NCI-H524 treated with DMSO at 0.1 percent for 48 hours (cell line): ENCODE data around the gene PTP4A1.
A peak's percentile ranks its signal among the peaks of the same experiment; 100 is the strongest.
"Not testable (repeated sequence)": the region's sequence is repeated elsewhere in the genome, so short reads cannot be mapped to it uniquely, and the experiment has no call there.

Experiments used
- DNase-seq: peaks from one replicate; lab custom pipeline; 2025; lab: John Stamatoyannopoulos, UW

The PTP4A1 gene

DNA sequence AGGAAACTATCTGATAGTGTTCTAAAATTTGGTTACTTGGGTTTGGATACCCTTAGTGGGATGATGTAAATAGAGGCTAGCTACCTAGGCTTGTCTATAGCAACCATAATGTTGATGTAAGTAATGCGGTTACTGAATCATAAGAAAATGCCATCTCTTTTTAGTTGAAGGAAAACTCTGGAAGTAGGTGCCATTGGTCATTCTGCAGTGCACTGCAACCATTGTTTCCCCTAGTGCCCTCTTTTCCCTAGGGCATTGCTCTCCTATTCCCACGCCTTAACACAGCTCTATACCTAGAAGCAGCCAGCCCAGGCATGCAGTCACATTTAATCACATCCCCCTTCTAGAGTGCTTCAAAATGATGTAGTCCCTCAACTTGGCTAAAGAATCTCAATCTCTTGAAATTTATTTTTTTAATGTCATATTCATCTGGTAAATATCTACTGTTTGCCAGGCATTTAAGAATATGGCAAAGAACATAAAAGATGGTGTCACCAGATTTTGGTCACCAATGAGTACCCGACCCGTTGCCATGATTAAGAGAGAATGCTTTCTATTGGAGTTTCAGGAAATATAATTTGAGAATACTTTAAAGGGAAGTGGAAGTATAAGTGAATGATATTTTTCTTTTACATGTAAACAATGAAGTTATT lies 10.4 kb downstream of the PTP4A1 start:
- DNase-seq, result no peak

DNA sequence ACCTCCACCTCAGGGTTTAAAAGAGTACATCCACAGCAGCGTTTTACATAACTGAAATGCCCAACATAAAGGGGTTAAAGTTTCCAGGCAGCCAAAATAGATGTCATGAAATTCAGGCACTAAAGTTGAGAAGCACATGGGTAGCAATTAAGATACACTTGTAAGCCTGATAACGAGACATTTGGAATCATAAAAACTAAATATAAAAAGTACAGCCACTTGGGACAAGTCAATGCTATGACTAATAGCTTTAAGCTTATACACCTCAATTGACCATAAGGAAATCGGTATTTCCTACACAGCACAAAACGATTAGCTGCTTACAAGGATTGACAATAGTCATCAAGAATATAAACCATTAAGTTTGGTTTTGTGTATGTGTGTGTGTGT lies 11.8 kb downstream of the PTP4A1 start:
- DNase-seq, result no peak

DNA sequence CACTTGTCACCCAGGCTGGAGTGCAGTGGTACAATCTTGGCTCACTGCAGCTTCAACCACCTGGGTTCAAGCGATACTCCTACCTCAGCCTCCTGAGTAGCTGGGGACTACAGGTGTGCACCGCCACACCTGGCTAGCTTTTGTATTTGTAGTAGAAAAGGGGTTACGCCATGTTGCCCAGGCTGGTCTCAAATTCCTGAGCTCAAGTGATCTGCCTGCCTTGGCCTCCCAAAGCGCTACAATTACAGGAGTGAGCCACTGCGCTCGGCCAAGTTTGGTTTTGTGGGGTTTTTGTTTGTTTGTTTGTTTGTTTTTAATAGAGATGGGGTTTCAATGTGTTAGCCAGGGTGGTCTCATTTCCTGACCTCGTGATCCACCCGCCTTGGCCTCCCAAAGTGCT lies 12.3 kb downstream of the PTP4A1 start:
- no peak for DNase-seq

DNA sequence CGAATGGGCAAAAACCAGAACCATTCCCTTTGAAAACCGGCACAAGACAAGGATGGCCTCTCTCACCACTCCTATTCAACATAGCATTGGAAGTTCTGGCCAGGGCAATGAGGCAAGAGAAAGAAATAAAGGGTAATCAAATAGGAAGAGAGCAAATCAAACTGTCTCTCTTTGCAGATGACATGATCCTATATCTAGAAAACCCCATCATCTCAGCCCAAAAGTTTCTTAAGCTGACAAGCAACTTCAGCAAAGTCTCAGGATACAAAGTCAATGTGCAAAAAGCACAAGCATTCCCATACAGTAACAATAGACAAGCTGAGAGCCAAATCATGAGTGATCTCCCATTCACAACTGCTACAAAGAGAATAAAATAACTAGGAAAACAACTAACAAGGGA lies 13.4 kb downstream of the PTP4A1 start:
- not testable (repeated sequence) for DNase-seq

DNA sequence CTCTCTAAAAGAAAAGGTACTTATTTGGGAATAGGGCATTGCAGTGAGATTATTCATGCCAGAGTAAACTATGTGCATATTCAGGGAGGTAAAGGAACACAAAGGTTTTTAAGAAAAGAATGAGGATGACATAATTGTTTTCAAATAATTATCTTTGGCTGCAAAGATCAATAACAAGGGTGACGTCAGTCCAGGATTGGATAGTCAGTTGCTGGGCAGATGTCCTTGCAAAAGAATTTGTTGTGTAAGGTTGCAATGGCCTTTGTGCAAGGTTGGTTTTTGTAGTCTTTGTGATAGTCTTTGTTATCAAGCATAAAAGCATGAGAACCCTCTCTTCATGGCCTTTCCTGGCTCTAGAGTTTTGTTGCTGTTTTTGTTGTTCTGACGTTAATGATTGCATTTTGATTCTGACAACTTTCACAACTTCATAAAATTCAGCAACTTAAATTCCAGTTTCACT lies 17.7 kb downstream of the PTP4A1 start:
- no peak for DNase-seq

DNA sequence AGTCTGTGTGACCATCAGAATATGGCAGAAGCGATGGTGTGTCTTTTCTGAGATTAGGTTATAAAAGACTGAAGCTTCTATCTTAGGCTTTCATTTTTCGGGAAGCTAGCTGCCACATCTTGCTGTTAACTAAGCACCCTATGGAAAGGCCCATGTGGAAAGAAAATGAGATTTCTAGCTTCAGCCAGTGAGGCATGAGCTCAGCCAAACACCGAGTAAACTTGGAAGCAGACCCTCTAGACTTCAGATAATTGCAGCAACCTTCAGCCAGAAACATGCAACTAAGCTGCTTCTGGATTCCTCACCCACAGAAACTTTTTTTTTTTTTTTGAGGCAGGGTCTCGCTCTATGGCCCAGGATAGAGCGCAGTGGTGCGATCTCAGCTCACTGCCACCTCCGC lies 20.6 kb downstream of the PTP4A1 start:
- DNase-seq, result no peak

DNA sequence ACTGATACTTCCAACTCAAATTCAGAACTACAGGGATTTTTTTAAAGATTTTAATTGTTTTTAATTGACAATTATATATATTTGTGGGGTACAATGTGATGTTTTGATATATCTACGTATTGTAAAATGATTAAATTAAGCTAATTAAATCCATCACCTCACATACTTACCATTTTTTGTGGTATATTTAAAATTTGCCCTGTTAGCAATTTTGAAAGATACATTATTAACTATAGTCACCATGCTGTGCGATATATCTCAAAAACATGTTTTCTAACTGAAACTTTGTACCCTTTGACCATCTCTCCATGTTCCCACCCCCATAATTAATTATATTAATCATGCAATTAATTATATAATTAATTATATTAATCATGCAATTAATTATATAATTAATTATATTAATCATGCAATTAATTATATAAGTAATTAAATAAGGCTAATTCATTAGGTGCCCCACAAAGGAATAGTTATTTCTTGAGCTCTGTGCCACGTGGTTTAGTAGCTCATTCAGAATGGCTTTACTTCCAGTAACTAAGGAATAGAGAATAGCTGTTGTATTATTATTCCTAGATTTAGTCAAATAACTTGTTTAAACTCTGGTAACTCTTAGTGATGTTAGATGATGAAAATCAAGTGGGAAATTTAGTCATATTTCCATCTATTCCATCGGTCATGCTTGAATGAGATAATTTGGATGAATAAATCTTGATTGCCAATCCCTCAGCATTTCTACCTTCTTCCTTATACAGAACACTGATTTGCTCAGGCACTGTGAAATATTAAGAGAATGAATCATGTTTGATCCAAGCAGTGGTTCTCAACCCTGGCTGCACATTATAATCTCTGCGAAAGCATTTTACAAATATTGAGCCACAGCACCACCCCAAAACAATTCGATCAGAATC lies 25.1 kb downstream of the PTP4A1 start:
- DNase-seq, result no peak

DNA sequence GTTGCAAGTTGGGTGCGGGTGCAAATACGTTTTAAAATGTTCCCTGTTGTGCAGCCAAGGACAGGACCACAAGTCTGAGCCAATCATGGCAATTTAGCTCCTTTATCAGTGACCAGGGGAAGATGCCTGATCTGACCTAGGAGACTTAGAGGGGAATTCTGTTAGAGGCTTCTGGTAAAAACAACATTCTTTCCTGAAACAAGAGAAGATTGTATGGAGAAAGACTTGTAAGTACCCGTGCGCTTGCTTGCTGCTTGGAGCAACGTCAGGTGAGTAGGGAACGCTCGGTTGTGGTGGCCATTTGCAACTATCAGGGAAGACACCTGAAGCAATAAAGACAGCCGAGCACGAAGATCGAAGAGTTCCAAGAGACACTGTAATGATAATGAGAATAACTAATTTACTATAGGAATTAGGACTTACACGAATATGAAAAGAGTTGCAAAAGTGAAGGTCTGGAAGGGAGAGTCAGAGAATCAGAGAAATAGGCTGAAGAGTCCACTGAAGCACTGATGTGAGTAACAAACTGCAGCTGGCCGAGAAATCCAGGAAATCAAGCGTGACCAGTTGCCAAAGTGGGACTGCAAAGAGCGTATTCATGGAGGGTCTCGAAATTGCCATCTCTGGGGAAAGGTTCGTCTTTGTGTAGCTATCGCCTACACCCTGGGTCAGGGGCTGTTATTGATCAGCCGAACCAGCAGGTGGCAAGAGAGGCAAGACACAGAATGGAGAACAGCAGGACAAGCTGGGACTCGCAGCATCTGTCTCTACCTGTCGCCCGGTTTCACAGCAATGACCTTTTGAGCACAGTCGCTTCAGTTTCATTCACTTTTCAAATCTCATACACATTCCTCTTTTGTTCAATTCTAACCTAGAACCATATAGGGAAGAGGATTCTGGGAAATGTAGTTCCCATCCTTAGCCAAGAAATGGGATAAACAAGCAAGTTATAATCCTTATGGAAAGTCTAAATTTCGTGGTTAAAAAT lies 26.1 kb downstream of the PTP4A1 start:
- peak; percentile 39 for DNase-seq

DNA sequence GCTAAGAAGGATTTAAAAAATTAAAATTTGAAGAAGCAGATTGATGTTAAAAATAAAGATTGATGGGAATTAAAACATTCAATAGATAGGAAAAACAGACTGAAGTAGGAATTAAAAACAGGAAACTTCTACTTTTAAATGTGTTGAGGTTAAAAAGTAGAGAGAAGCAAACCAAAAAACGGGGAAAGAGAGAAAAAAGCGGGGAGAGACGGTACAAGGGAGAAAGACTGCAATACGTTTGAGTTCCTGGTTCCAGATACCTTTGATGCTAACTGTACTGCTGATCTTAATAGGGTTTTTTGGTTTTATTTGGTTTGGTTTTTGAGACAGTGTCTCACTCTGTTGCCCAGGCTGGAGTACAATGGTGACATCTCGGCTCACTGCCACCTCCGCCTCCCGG lies 27.0 kb downstream of the PTP4A1 start:
- no peak for DNase-seq

DNA sequence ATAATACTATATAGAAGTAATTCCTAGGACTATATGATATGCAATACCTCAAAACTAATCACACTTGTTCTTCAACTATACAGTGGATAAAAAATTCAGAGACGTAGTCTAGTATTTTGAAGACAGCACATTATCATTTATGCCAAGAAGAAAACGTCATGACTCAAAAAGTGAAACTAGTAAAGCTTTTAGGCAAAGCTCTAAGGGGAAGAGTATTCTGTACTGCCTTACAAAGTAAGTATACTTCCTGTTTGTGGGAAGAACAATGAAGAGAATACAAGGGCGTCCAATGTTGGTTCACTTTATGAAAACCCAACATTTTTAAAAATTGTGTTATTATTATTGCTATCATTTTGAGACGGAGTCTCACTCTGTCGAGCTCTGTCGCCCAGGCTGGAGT lies 27.9 kb downstream of the PTP4A1 start:
- no peak for DNase-seq

DNA sequence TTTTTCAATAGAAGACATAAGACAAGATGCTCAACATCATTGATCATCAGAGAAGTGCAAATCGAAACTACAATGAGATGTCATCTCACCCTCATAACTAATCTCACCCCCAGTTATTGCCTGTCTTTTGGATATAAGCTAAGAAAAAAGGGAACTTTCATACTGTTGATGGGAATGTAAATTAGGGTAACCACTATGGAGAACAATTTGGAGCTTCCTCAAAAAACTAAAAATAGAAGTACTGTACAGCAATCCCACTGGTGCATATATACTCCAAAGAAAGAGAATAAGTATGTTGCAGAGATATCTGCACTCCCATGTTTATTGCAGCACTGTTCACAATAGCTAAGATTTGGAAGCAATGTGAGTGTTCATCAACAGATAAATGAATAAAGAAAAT lies 37.0 kb downstream of the PTP4A1 start:
- no peak for DNase-seq

DNA sequence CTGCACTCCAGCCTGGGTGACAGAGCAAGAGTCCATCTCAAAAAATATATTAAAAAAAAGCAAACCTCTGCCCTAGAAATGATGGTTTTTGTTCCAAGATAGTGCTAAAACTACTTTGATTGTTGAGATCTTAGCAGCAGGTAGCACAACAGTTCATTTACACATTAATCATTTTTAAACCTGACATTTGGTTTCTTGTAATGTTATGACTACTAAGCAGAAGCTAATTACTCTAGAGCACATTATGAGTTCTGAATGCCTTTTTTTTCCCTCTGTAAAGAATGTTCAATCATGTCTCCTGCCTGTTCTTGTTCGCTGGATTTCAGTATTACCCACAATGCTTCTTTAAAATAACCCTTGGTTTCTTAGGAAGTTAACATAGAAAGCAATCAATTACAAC lies 38.7 kb downstream of the PTP4A1 start:
- no peak for DNase-seq

DNA sequence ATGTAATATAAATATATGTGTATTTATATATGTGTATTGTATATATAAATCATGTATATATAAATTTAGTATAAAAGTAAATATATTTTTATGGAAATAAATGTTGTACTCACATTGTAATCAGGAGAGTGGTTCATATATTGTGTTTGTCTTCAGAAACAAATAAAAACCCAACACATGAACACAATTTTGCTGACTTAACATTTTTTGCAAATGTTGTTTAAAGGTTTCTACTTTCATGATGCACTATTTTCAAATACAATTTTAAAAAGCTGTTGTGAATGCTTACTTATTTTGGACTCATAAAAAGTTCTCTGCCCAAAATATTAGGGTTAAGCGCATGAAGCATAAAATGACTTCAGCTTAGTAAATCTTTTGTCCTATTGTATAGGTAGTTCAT lies 39.3 kb downstream of the PTP4A1 start:
- no peak for DNase-seq

DNA sequence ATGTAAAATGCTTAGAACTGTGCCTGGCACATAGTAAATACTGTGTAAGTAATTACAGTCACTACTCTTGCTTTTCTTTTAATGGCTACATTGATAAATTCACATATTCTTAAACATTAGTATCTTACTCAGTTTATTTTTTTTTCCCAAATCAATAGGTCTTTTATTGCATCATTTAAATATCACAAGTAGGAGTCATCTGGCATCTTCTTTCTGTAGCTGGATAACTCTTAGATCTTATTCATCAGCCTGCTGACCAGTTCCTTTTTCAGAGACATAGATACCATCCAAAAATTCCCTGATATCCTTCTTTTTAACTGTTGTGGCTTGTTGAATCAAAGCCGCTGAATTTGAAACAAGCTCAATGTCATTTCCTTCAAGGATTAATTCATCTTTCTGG lies 43.3 kb downstream of the PTP4A1 start:
- DNase-seq, result no peak
